Measurements from ENCODE around the gene INPP5D.
"Not testable (repeated sequence)": the region's sequence is repeated elsewhere in the genome, so short reads cannot be mapped to it uniquely, and the experiment has no call there.

Gene INPP5D

DNA sequence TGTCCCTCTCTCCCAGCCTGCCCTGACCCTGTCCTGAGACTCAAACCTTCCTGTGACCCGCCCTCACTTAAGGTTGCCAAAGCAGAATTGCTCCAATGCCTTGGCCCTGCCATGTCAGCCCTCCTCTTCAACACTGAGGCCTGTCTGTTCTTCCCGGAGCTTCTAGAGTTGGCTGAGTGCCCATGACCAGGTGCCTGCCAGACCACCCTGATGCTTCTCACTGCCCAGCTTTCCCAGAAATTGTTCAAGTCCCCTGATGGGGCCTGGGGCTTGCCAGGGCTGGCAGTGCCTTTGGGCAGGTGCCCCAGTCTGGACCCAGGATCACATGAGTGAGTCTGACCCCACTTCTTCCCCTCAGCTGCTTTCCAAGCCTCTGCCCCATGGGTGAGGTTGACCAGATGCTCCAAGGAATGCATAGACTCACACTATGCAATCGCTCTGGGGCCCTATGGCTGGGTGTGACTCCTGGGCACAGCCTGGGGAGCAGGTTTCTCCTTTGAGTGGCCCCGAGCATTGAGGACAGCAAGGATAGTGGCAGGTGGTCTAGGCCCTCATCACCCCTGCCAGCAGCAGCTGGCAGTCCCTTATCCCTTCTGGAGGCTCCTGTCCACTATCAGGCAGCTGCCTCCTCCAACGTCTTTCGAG, 3.1 kb upstream of the INPP5D start:
- DNase-seq = no peak

GRCh38 chr2:233058717-233059546, 1.2 kb upstream of the INPP5D start:
- DNase-seq = no peak

DNA sequence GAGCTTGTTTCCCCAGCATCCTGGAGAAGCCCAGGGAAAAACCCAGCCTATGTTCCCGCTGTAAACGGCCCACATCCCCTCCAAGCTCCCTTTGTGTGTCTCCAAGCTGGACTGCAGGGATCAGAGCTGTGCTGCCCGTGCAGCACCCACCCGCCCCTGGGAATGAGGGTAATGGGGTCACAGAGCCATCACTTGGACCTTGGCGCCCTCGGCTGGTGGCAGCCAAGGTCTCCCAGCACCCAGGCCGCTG, 670 bp upstream of the INPP5D start:
- DNase-seq = no peak

DNA sequence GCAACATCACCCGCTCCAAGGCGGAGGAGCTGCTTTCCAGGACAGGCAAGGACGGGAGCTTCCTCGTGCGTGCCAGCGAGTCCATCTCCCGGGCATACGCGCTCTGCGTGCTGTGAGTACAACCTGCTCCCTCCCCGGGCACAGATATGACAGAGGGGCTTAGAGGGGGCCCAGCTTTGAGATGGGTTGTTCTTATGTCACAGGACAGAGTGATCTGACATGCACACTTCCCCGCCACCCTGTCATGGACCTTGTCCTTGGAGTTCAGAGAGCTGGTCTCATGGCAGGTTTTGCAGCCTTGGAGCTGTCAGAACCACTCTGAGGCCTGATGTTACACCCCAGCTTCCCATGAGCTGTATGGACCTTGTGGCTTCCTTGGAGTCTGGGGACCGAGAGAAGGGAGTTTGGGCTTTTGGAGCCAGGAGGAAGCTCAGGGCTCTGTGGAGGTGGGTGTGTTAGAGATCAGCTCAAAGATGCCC, 398 bp downstream of the INPP5D start:
- DNase-seq = no peak

GRCh38 chr2:233060980-233061590, 943 bp downstream of the INPP5D start:
- DNase-seq = no peak

DNA sequence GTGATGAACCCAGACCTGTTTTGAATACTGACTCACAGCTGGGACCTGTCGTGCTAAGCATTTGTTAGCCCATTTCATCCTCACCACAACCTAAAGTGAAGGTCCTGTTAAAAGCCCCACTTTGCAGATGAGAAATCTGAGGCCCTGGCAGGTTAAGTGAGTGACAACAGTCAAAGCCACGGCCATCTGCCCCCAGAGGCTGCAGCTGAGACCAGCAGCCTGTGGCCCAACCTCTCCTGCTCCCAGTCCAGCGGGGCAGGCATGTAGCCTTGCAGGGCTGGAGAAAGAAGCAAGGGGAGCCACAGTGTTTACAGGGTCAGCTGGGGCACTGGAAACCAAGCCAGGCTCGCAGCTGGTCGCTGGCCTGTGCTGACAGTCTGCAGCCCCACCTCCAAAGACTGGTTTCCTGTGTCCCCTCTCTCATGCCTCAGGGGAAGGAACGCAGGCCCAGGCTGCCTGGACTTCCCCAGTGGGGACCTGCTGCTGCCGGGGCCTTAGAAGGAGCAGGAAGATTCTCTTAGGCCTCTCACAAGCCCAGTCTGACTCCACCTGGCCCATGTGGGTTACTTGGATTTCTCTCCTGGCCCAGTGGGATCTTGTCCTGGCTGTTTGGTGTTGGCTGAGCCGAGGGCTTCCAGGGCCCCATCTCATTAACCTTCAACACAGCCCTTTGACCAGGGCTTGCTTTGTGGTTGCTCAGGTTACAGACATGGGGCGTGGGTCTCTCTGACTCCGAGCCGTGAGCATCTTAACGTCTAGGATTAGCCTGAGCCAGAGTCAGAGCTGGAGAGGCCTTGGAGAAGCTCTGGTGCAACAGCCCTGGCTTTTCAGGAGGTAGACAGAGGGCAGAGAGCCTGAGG, 1.7 kb downstream of the INPP5D start:
- DNase-seq = peak; percentile 63

DNA sequence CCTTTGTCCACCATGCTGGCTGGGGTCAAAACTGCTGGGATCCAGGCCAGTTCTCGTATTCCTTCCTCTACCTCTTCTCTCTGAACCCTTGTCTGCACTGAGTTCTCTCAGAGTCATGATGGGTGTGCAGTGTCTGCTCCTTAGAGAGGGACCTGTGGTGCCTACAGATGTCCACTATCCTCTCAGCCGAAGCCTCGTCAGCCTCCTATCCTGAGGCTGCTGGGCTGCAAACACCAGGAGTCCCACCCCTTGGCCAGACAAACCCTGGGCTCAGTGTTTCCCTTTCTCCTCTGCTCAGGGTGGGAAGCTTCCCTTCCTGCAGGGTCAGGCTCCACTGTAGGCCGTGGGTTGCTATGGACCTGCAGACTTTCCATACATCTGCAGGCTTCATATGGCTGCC, 2.3 kb downstream of the INPP5D start:
- DNase-seq = no peak

DNA sequence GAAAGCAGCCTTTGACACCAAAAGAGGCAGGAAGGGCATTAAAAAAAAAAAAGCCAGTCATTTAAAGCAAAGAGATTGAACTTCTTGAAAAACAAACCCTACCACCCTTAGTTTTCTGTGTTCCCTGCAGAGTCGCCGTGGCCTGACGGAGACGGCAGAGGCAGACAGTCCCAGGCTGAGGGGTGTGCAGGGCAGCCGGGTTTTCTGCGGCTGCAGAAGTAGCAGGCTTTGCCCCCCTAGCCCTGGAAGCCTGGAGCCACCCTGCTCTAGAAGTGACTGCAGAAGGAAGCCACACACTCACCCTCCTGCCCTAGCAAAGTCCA, 2.8 kb downstream of the INPP5D start:
- peak; percentile 44 for DNase-seq

- peak; percentile 52 for DNase-seq
Observed at GRCh38 chr2:233063269-233063975, 3.3 kb downstream of the INPP5D start.

DNA sequence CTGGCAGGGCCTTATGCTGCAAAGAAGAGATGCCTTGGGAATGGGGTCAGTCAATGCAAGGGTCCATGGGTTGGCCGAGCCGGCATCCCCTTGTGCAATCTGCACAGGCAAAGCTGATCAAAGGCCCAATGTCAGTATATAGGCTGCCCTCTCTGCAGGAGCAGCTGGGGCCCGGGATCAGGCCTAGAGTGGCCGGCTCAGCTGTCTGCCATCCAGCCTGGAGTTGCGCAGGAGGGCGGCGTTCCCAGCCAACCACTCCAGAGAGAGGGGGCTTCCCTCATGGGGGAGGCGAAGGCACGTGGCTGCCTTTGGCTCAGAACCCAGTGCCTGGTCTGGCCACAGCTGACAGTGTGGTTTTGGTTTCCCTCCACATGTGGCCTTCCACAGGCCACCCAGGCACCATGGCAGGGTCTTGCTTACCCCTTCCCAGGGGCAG, 3.9 kb downstream of the INPP5D start:
- DNase-seq = no peak

- DNase-seq = no peak
Observed at GRCh38 chr2:233064530-233065199, 4.5 kb downstream of the INPP5D start.

DNA sequence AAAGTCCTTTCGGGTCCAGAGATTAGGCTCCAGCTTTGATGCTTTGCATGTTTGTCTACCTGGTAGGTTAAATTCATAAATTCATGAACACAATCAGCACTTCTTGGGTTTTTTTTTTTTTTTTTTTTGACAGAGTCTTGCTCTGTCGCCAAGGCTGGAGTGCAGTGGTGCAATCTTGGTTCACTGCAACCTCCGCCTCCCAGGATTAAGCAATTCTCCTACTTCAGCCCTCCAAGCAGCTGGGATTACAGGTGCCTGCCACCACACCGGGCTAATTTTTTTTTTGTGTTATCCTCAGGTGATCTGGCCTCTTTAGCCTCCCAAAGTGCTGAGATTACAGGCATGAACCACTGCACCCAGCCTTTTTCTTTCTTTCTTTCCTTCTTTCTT, 5.1 kb downstream of the INPP5D start:
- not testable (repeated sequence) for DNase-seq

DNA sequence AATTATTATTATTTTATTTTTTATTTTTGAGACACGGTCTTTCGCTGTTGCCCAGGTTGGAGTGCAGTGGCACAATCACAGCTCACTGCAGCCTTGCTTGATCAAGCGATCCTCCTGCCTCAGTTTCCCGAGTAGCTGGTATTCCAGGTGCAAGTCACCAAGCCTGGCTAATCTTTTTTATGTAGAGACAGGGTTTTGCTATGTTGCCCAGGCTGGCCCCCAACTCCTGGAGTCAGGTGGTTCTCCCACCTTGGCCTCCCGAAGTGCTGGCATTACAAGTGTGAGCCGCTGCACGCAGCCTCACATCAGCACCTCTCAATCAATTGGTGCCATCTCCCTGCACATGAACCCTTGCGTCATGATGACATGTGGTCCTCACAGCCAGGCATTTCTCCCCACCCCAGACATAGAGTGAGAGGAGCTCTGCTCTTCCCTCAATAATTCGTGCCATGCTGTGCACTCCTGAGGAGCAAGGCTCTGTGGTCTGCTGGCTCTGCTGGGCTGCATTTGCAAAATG, 5.9 kb downstream of the INPP5D start:
- no peak for DNase-seq

DNA sequence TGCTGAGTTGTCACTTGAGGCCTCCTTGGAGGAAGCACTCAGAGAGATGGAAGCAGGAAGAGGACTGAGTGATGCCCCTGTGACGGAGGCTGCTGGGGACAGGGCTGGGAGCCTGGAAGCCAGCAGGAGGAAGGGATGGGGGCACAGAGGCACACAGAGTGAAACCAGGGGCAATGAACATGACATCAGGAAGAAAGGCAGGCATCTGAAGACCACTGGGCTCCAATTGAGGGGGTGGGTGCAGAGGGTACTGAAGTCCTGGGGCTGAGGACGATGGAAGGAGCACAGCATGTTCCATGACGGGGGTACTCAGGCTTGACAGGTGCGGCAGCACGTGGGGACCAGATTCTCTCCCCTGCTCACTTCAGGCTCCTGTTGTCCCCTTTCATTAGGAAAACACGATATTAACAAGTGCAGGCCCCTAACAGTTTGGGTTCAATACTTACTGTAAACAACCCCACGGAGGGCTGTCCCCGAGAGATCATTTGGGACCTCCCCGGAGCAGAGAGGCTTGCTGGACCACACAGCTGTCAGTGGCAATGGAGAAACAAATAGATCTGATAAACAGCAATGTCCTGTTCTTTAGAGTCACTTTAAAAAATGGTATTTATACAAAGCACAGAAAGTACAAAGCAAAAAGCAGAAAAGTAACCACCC, 8.7 kb downstream of the INPP5D start:
- no peak for DNase-seq

GRCh38 chr2:233072838-233073237, 12.7 kb downstream of the INPP5D start:
- no peak for DNase-seq

GRCh38 chr2:233074106-233074505, 14.0 kb downstream of the INPP5D start:
- no peak for DNase-seq

GRCh38 chr2:233075141-233075965, 15.2 kb downstream of the INPP5D start:
- no peak for DNase-seq

DNA sequence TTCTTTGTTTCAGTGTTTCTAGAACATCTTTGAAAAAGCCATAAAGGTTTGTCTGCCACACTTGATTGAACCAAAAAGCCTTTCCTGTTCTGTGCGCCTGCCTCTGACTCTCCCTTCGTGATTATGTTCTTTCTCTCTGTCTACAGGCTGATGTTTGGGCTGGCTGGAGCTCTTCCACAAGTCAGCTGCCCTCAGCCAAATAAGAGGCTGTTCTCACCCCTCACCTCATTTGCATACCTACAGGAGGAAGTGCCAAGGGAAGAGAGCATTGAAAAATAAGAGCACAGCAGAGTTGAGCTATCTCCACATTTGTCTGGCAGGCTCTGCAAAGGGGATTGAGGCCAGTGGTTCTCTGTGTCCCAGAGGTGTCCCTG, 15.8 kb downstream of the INPP5D start:
- peak; percentile 65 for DNase-seq

DNA sequence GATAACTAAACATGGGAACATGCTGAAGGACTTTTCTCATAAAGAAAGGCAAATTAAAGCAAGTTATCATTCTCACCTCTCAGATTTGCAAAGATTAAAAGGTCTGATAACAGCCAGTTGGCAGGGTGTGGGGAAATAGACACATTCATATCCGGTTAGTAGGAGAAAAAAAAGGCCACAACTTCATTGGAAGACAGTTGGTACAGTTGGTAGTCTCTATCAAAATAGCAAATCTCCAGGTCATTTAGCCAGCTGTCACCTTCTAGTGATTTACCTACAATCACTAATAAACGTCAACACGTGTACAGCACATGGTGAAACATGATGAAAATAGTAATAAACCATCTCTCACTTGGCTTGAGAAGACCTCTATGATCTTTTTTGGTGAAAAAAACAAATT, 16.6 kb downstream of the INPP5D start:
- DNase-seq = no peak

DNA sequence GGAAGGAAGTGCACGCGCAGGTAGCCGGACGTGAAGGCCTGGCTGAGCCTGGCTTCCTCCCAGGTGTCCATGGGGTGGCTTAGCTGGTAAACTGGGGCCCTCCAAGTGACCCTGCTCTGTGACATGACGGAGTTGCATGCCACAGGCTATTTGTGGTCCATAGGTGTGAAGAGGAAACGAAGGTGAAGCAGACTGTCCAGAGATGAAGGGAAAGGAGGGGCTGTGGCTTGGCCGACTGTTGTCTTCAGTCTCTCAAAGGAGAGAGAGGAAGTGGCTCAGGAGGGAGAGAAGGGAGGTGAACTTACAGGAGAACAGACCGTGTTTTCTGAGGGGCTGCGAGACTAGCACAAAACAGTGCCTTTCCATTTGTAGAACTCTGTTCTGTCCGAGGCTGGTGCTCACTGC, 19.3 kb downstream of the INPP5D start:
- peak; percentile 48 for DNase-seq
